Spleen (tissue), 11 donors: ENCODE measurements around the gene YPEL2. TPM values are rescaled to one million over a fixed set of nuclear protein-coding genes. Genes with fewer than 3 reads are reported as not detected.
A peak's percentile ranks its signal among the peaks of the same experiment; 100 is the strongest.

ENCODE experiments used
- DNase-seq: peaks from one replicate; pipeline ENCODE4 v3.0.0-alpha.2; 2020
- H3K27ac ChIP-seq, 8 donors: fragments of 200-600 bp; sonication (generic) in 7 of 8; 1 replicate in 4 of 8; 2 replicates in 4 of 8; pipeline versions ENCODE4 v1.5.0 to v1.8.0; 2016 to 2021; ENCODE audit warnings: inconsistent platforms in 4 of 8, mild to moderate bottlenecking in 4 of 8, moderate library complexity in 1 of 8
- H3K27me3 ChIP-seq, 7 donors: fragments of 200-600 bp; sonication (generic) in 6 of 7; replicated peaks in 1 of 7; 1 replicate in 4 of 7; 2 replicates in 3 of 7; pipeline versions ENCODE4 v1.5.0 to v1.8.0; 2016 to 2021; ENCODE audit warnings: inconsistent platforms in 3 of 7, mild to moderate bottlenecking in 1 of 7
- H3K36me3 ChIP-seq, 6 donors: fragments of 200-600 bp; sonication (generic) in 5 of 6; 1 replicate in 4 of 6; 2 replicates in 2 of 6; pipeline versions ENCODE4 v1.5.0 to v1.8.0; 2016 to 2021; ENCODE audit warnings: inconsistent platforms in 2 of 6
- H3K4me1 ChIP-seq, 6 donors: fragments of 200-600 bp; sonication (generic) in 5 of 6; 1 replicate in 3 of 6; 2 replicates in 3 of 6; pipeline versions ENCODE4 v1.5.0 to v1.8.0; 2016 to 2021; ENCODE audit warnings: inconsistent platforms in 3 of 6
- H3K4me3 ChIP-seq, 8 donors: fragments of 200-600 bp; sonication (generic) in 7 of 8; 1 replicate in 4 of 8; 2 replicates in 4 of 8; pipeline versions ENCODE4 v1.5.0 to v1.8.0; 2016 to 2021; ENCODE audit warnings: inconsistent platforms in 4 of 8, mild to moderate bottlenecking in 4 of 8, moderate library complexity in 2 of 8
- H3K9me3 ChIP-seq, 8 donors: fragments of 200-600 bp; sonication (generic) in 7 of 8; 1 replicate in 4 of 8; 2 replicates in 4 of 8; pipeline versions ENCODE4 v1.5.0 to v1.8.0; 2016 to 2021; ENCODE audit warnings: inconsistent platforms in 4 of 8
- POLR2A ChIP-seq, 3 donors: fragments of 450-650 bp; IDR thresholded peaks; one replicate each; pipeline ENCODE4 v1.5.1; 2017; ENCODE audit warnings: antibody characterized with exemption in 3 of 3, mild to moderate bottlenecking in 1 of 3
- POLR2AphosphoS5 ChIP-seq, 3 donors: sonication (generic); formaldehyde crosslinking; IDR thresholded peaks; one replicate each; pipeline ENCODE4 v1.5.1; 2017; ENCODE audit warnings: antibody characterized with exemption in 3 of 3
- WGBS, 5 donors: extraction: QIAGEN DNeasy Blood & Tissue Kit in 3 of 5; methylation state at CpG; one replicate each; pipeline versions ENCODE4 v1.1.5 to v1.1.7; 2013 to 2018; 5-methylcytosine and 5-hydroxymethylcytosine counted together
- intact Hi-C: fragments of 100-400 bp; cut with DNase I; formaldehyde crosslinking; loops from one replicate; pipeline ENCODE4 v1.15.0; 2023; ENCODE audit warnings: low total_unique reads
- polyA plus RNA-seq, 3 donors: library from polyadenylated mRNA; stranded (reverse); fragments of 200-250 nt; gene quantifications; one replicate each; pipeline ENCODE4 v1.2.1, GENCODE V29; 2013
- total RNA-seq, 7 donors: library from RNA; depleted of rRNA in 3 of 7; stranded (reverse); fragments of >200 nt in 3 of 7; fragmentation: NEBNext Ultra II Directional in 4 of 7; extraction: Animal tissue kit (Norgen Biotek cat#: 25700) in 4 of 7; gene quantifications; one replicate each; pipeline versions ENCODE4 v1.1.0 to v1.2.1, GENCODE V29; 2016 to 2021
- TF ChIP-seq, protein P1 (sequence below), 11 experiments: fragments of 200-600 bp in 7 of 11; fragments of 450-650 bp in 4 of 11; sonication (generic) in 4 of 11; IDR thresholded peaks in 8 of 11; conservative IDR thresholded peaks in 3 of 11; 1 replicate in 7 of 11; 2 replicates in 4 of 11; pipeline versions ENCODE4 v1.4.0 to v1.8.0; 2016 to 2021; ENCODE audit warnings: antibody characterized with exemption in 11 of 11, inconsistent platforms in 4 of 11, mild to moderate bottlenecking in 1 of 11
- donor health status: healthy with polysubstance abuse.
- donor health status: DM: no; HTN: no; CAD: no; lungs with moderate emphysema.
- donor health status: DM: no; HTN: no; CAD: no.
- donor health status: Bipolar disorder and iron deficiency.
- donor health status: healthy.
- donor health status: DM: no; HTN: no; CAD: no.
- donor health status: DM: yes; HTN: yes; CAD: no.

The YPEL2 gene
- total and polyA plus RNA-seq, 10 donors: 6.7 to 45.6 (median 30.5) TPM

DNA sequence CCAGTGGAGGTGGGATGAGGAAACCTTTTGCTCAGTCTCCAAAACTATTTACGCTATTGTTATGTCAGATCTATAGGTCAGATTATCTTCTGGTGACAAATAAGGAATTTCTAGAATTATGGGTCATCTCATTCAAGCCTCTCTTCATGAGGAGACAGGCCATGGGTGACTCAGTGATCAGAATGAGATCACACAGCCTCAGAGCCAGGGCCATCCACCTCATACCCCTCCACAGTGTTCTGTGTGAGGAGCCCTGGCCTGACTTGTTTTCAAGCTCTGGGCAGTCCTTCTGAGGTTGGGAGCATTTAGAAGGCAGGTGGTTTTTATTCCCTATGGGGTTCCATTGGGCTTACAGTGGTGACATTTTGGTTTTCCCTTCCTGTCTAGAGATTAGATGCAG, 26.5 kb downstream of the YPEL2 start:
- peaks cover 0 to 65% (median 4%) of the 10 kb centered on the region in 6 donors for H3K36me3 ChIP-seq
- intact Hi-C loops: no loop called here
- H3K4me3 ChIP-seq: no peak overlapping the region
- TF ChIP-seq, protein P1, sequence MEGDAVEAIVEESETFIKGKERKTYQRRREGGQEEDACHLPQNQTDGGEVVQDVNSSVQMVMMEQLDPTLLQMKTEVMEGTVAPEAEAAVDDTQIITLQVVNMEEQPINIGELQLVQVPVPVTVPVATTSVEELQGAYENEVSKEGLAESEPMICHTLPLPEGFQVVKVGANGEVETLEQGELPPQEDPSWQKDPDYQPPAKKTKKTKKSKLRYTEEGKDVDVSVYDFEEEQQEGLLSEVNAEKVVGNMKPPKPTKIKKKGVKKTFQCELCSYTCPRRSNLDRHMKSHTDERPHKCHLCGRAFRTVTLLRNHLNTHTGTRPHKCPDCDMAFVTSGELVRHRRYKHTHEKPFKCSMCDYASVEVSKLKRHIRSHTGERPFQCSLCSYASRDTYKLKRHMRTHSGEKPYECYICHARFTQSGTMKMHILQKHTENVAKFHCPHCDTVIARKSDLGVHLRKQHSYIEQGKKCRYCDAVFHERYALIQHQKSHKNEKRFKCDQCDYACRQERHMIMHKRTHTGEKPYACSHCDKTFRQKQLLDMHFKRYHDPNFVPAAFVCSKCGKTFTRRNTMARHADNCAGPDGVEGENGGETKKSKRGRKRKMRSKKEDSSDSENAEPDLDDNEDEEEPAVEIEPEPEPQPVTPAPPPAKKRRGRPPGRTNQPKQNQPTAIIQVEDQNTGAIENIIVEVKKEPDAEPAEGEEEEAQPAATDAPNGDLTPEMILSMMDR (IDR thresholded peaks at IDR 0.05 in 8 of 11, conservative IDR thresholded peaks at IDR 0.05 in 3 of 11): no peak
- TF ChIP-seq POLR2AphosphoS5 (IDR thresholded peaks at IDR 0.05) (no peak), POLR2A (IDR thresholded peaks at IDR 0.05) (no peak)
- peak overlapping the region in 3 of 8 donors; percentile 16 to 37 (median 18) for H3K27ac ChIP-seq
- no peaks in the 10 kb centered on the region for H3K27me3 ChIP-seq
- DNase-seq: no peak
- peaks cover 0 to 12% (median 2%) of the 10 kb centered on the region in 8 donors for H3K9me3 ChIP-seq
- 81 to 100% (median 100%) methylated on average over 1 of the region's 1 CpG for WGBS, 5 donors
- peaks cover 28 to 100% (median 56%) of the 10 kb centered on the region in 6 donors for H3K4me1 ChIP-seq

DNA sequence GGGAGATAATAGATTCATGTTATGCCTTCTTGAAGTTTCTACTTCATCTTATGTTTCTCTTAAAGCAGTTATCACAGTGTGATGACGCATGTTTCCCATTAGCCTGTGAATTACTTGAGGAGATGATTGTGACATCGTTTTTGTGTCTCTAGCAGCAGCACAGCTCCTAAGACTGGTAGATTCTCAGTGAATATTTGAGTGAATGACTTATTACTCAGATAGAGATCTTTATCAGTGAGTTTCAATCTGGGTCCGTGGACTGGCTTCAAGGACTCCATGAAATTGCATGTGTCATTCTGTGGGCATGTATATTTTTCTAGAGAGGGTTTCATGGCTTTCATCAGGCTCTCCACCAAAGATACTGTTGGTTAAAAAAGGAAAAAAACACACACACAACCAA, 29.9 kb downstream of the YPEL2 start:
- Histone ChIP-seq H3K4me3 (no peak overlapping the region), H3K27me3 (no peaks in the 10 kb centered on the region), H3K36me3 (peaks cover 0 to 30% (median 2%) of the 10 kb centered on the region in 6 donors), H3K9me3 (peaks cover 0 to 6% (median 2%) of the 10 kb centered on the region in 8 donors), H3K27ac (peak overlapping the region; percentile 10 to 86 (median 72)), H3K4me1 (peaks cover 53 to 100% (median 71%) of the 10 kb centered on the region in 6 donors)
- no peak for TF ChIP-seq POLR2AphosphoS5 (IDR thresholded peaks at IDR 0.05)
- no peak for TF ChIP-seq POLR2A (IDR thresholded peaks at IDR 0.05)
- TF ChIP-seq, protein P1 (IDR thresholded peaks at IDR 0.05 in 8 of 11, conservative IDR thresholded peaks at IDR 0.05 in 3 of 11): no peak
- WGBS, 5 donors: 44 to 60% (median 53%) methylated on average over 3 of the region's 3 CpGs
- DNase-seq: no peak
- intact Hi-C loops: no loop called here

DNA sequence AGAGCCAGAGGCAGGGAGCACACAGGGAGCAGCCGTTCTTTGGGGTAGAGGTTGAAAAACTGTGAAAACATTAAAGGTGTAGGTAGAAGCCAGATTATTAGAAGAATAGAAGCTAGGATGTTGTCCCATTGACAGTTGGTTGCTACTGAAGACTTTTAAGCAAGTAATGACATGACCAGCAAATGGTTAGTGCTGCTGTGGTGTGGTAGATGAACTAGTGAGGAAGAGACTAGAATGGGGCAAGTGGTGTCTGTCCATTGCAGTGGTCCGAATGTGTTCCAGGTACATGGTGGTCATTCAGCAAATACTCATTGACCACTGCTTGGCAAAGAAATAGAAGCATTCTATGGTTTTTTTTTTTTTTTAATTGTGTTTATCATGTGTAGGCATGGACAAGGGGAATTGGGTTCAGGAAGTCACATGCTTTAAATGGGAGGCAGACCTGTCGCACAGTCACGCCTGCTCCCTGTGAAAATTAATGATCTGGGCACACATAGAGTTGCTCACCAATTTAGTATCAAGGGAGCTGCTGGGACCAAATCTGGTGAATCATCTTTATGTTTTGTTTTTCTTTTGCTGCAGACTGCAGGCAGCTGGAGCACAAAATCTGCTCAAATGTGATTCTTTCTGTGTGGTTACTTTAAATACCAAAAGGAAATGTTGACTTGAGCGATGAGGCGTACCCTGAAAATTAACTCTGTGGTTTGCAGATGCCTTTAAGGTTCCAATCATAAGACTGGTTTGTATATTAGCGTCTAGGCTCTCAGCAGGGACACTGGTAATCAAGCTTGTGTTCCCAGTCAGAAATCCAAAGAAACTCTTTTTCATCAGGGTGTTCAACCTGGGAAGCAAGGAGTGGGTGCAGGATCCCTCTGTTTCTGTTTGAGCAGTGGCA, 30.7 kb downstream of the YPEL2 start:
- Histone ChIP-seq H3K9me3 (no peaks in the 10 kb centered on the region), H3K27me3 (no peaks in the 10 kb centered on the region), H3K27ac (peak overlapping the region; percentile 10 to 86 (median 72)), H3K4me3 (peak overlapping the region in 1 of 8 donors; percentile 48), H3K4me1 (peaks cover 61 to 100% (median 79%) of the 10 kb centered on the region in 6 donors), H3K36me3 (peaks cover 0 to 22% (median 0%) of the 10 kb centered on the region in 6 donors)
- intact Hi-C loops: no loop called here
- TF ChIP-seq, protein P1 (IDR thresholded peaks at IDR 0.05 in 8 of 11, conservative IDR thresholded peaks at IDR 0.05 in 3 of 11): no peak
- TF ChIP-seq POLR2A (IDR thresholded peaks at IDR 0.05) (no peak), POLR2AphosphoS5 (IDR thresholded peaks at IDR 0.05) (peak in 1 of 3 donors; percentile 50)
- 44 to 51% (median 49%) methylated on average over 7 of the region's 7 CpGs for WGBS, 5 donors
- no peak for DNase-seq

DNA sequence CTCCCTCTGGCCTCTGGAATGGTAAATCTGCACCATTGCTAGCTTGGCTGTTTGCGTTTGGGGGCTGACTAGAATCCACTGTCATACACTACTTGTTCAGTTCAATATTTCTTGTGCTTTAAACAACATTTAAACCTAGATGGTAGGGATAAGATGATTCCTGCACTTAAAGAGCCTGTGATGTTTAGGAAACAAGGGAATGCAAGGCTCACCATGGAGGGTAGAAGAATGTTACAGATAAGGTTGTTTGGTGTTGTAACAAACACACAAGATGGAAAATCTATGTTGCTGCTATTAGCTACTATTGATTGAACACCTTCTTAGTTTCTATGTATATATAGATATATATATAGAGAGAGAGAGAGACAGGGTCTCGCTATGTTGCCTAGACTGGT, 31.4 kb downstream of the YPEL2 start:
- DNase-seq: no peak
- Histone ChIP-seq H3K4me3 (peak overlapping the region in 1 of 8 donors; percentile 48), H3K4me1 (peaks cover 62 to 100% (median 80%) of the 10 kb centered on the region in 6 donors), H3K36me3 (peaks cover 0 to 16% (median 0%) of the 10 kb centered on the region in 6 donors), H3K9me3 (no peaks in the 10 kb centered on the region), H3K27me3 (no peaks in the 10 kb centered on the region), H3K27ac (peak overlapping the region in 7 of 8 donors; percentile 48 to 86 (median 74))
- 66 to 78% (median 72%) methylated on average over 2 of the region's 2 CpGs for WGBS, 5 donors
- no peak for TF ChIP-seq POLR2A (IDR thresholded peaks at IDR 0.05)
- TF ChIP-seq POLR2AphosphoS5 (IDR thresholded peaks at IDR 0.05): no peak
- TF ChIP-seq, protein P1 (IDR thresholded peaks at IDR 0.05 in 8 of 11, conservative IDR thresholded peaks at IDR 0.05 in 3 of 11): no peak
- intact Hi-C loops: no loop called here
